ENCODE measurements around the gene FTSJ3.

Gene FTSJ3

DNA sequence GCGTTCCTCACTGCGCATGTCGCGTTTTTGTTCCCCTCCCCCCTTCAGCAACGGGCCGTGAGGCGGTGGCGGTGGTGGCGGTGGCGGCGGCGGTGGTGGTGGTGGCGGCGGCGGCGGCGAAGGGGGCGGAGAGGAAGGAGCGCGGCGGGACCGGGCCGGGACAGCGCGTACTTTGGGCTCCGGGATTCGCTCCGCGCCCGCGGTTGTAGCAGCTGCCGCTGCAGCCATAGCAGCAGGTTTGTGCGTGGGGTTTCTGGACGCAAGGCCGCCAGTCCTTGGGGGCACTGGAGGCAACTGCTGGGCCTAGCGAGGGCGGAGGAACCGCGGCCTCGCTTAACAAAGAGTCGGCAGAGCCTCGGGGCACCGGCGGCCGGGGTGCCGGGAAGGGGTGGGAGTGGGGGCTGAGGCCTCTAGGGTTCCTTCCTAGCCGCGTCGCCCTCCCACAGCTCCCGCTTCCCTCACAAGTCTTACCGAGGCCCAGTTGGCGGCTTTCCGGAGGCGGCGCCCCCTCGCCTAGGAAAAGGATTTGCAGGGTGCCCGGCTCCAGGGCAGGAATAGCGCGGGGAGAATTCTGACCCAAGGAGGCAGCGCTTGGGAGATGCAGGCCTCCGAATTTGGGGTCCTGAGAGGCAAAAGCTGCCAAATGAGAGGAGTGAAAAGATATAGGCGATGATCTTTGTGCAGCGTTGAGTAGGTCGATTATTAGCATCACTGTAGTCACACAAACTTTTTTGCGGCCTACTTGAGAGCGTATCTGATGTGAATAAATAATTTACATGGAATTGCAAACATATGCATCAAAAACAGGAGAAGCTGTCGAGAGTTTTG lies 53.1 kb downstream of the FTSJ3 start, which contains the start of gene DDX42 (continued):
- TF ChIP-seq ZNF280C (tag by site-specific recombination; IDR thresholded peaks at IDR 0.05) (no peak), ZSCAN18 (tag by site-specific recombination; IDR thresholded peaks at IDR 0.05) (no peak), ZNF510 (tag by site-specific recombination; IDR thresholded peaks at IDR 0.05; ENCODE audit: insufficient replicate concordance) (no peak), GLIS2 (tag by site-specific recombination; IDR thresholded peaks at IDR 0.05) (peak; percentile 67), ZNF501 (tag by site-specific recombination; IDR thresholded peaks at IDR 0.05) (0 out of 2 replicates have a peak, but pooled peaks have one; percentile 16), HOXD13 (CRISPR knock-in tag; IDR thresholded peaks at IDR 0.05; ENCODE audit: borderline replicate concordance) (no peak), IKZF3 (tag by site-specific recombination; IDR thresholded peaks at IDR 0.05) (no peak), ZNF350 (tag by site-specific recombination; IDR thresholded peaks at IDR 0.05) (no peak), ZNF398 (tag by site-specific recombination; IDR thresholded peaks at IDR 0.05) (peak; percentile 30), ZNF530 (tag by site-specific recombination; IDR thresholded peaks at IDR 0.05; ENCODE audit: low read depth) (no peak), ZBTB48 (tag by site-specific recombination; IDR thresholded peaks at IDR 0.05) (no peak), EGR2 (tag by site-specific recombination; IDR thresholded peaks at IDR 0.05; ENCODE audit: low read depth) (peak; percentile 65; the same call in 1 of the 2 replicates), ZBTB20 (tag by site-specific recombination; IDR thresholded peaks at IDR 0.05) (peak; percentile 13; the same call in 1 of the 2 replicates), ZNF580 (tag by site-specific recombination; IDR thresholded peaks at IDR 0.05) (no peak), ZEB2 (tag by site-specific recombination; IDR thresholded peaks at IDR 0.05) (no peak), HIC1 (tag by site-specific recombination; IDR thresholded peaks at IDR 0.05) (peak; percentile 61; the same call in 1 of the 2 replicates), ZFP3 (tag by site-specific recombination; IDR thresholded peaks at IDR 0.05; ENCODE audit: low read depth) (no peak)
- TF ChIP-seq, protein P1, sequence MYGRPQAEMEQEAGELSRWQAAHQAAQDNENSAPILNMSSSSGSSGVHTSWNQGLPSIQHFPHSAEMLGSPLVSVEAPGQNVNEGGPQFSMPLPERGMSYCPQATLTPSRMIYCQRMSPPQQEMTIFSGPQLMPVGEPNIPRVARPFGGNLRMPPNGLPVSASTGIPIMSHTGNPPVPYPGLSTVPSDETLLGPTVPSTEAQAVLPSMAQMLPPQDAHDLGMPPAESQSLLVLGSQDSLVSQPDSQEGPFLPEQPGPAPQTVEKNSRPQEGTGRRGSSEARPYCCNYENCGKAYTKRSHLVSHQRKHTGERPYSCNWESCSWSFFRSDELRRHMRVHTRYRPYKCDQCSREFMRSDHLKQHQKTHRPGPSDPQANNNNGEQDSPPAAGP (tag by site-specific recombination; IDR thresholded peaks at IDR 0.05) = no peak
- TF ChIP-seq, protein P2, sequence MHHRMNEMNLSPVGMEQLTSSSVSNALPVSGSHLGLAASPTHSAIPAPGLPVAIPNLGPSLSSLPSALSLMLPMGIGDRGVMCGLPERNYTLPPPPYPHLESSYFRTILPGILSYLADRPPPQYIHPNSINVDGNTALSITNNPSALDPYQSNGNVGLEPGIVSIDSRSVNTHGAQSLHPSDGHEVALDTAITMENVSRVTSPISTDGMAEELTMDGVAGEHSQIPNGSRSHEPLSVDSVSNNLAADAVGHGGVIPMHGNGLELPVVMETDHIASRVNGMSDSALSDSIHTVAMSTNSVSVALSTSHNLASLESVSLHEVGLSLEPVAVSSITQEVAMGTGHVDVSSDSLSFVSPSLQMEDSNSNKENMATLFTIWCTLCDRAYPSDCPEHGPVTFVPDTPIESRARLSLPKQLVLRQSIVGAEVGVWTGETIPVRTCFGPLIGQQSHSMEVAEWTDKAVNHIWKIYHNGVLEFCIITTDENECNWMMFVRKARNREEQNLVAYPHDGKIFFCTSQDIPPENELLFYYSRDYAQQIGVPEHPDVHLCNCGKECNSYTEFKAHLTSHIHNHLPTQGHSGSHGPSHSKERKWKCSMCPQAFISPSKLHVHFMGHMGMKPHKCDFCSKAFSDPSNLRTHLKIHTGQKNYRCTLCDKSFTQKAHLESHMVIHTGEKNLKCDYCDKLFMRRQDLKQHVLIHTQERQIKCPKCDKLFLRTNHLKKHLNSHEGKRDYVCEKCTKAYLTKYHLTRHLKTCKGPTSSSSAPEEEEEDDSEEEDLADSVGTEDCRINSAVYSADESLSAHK (tag by site-specific recombination; IDR thresholded peaks at IDR 0.05) = no peak; the same call in 1 of the 2 replicates
- TF ChIP-seq, protein P3, sequence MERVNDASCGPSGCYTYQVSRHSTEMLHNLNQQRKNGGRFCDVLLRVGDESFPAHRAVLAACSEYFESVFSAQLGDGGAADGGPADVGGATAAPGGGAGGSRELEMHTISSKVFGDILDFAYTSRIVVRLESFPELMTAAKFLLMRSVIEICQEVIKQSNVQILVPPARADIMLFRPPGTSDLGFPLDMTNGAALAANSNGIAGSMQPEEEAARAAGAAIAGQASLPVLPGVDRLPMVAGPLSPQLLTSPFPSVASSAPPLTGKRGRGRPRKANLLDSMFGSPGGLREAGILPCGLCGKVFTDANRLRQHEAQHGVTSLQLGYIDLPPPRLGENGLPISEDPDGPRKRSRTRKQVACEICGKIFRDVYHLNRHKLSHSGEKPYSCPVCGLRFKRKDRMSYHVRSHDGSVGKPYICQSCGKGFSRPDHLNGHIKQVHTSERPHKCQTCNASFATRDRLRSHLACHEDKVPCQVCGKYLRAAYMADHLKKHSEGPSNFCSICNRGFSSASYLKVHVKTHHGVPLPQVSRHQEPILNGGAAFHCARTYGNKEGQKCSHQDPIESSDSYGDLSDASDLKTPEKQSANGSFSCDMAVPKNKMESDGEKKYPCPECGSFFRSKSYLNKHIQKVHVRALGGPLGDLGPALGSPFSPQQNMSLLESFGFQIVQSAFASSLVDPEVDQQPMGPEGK (tag by site-specific recombination; IDR thresholded peaks at IDR 0.05) = peak; percentile 56
- TF ChIP-seq, protein P4, sequence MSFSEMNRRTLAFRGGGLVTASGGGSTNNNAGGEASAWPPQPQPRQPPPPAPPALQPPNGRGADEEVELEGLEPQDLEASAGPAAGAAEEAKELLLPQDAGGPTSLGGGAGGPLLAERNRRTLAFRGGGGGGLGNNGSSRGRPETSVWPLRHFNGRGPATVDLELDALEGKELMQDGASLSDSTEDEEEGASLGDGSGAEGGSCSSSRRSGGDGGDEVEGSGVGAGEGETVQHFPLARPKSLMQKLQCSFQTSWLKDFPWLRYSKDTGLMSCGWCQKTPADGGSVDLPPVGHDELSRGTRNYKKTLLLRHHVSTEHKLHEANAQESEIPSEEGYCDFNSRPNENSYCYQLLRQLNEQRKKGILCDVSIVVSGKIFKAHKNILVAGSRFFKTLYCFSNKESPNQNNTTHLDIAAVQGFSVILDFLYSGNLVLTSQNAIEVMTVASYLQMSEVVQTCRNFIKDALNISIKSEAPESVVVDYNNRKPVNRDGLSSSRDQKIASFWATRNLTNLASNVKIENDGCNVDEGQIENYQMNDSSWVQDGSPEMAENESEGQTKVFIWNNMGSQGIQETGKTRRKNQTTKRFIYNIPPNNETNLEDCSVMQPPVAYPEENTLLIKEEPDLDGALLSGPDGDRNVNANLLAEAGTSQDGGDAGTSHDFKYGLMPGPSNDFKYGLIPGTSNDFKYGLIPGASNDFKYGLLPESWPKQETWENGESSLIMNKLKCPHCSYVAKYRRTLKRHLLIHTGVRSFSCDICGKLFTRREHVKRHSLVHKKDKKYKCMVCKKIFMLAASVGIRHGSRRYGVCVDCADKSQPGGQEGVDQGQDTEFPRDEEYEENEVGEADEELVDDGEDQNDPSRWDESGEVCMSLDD (tag by site-specific recombination; IDR thresholded peaks at IDR 0.05) = no peak

All from HEK293 (cell line).